ENCODE data around the gene NAALADL2. TPM values are rescaled to one million over a fixed set of nuclear protein-coding genes. Genes with fewer than 3 reads are reported as not detected.

The NAALADL2 gene
- polyA plus RNA-seq, 3 donors, result not detected

- TF ChIP-seq CTCF (IDR thresholded peaks at IDR 0.05), result no peak
- Mint-ChIP-seq H3K9me3 (peaks cover 9 to 29% (median 12%) of the 10 kb centered on the region in 7 donors), H3K27me3 (ENCODE audit: low read depth in 3 of 3) (peaks cover 0 to 3% (median 0%) of the 10 kb centered on the region in 3 donors), H3K27ac (no peak overlapping the region), H3K4me3 (no peak overlapping the region), H3K36me3 (no peaks in the 10 kb centered on the region), H3K4me1 (no peaks in the 10 kb centered on the region)
- H4K20me1 ChIP-seq (ENCODE audit: insufficient read depth, low read length), result no peaks in the 10 kb centered on the region
- no peaks in the 10 kb centered on the region for H3K36me3 ChIP-seq (replicated peaks in 1 of 2; ENCODE audit: control insufficient read depth in 1 of 2, insufficient read depth in 2 of 2, low read length in 2 of 2)
- no peak overlapping the region for H3K4me2 ChIP-seq (replicated peaks; ENCODE audit: extremely low read depth, low read length, poor library complexity, severe bottlenecking)
- H3K9ac ChIP-seq (ENCODE audit: insufficient read depth, low read length, poor library complexity, severe bottlenecking), result no peak overlapping the region
- intact Hi-C loops (cut with micrococcal nuclease), result no loop called here
- no peak overlapping the region for H2AFZ ChIP-seq (ENCODE audit: insufficient read depth, low read depth, low read length, poor library complexity, severe bottlenecking)
- H3K79me2 ChIP-seq (ENCODE audit: insufficient read depth, low read length), result no peaks in the 10 kb centered on the region
- WGBS (ENCODE audit: insufficient coverage), result 95% methylated on average over 8 of the region's 13 CpGs
- DNase-seq, result no peak
- H3K4me3 ChIP-seq (replicated peaks in 1 of 3; ENCODE audit: low read depth in 2 of 3, low read length in 3 of 3), result no peak overlapping the region
- peaks cover 19 to 40% of the 10 kb centered on the region in 2 donors for H3K9me3 ChIP-seq (replicated peaks in 1 of 2; ENCODE audit: control insufficient read depth in 1 of 2, insufficient read depth in 1 of 2, low read length in 2 of 2)
- no peaks in the 10 kb centered on the region for H3K27me3 ChIP-seq (ENCODE audit: control insufficient read depth in 2 of 2, insufficient read depth in 2 of 2, low read length in 2 of 2)
- no peak overlapping the region for H3K27ac ChIP-seq (ENCODE audit: low read depth in 1 of 2, low read length in 2 of 2)
- H3K4me1 ChIP-seq (ENCODE audit: control insufficient read depth in 1 of 2, insufficient read depth in 2 of 2, low read length in 2 of 2), result no peaks in the 10 kb centered on the region
Measured at GRCh38 chr3:175620093-175620492, 761.0 kb downstream of the NAALADL2 start.

- intact Hi-C loops (cut with micrococcal nuclease), result no loop called here
- Histone ChIP-seq H3K36me3 (replicated peaks in 1 of 2; ENCODE audit: control insufficient read depth in 1 of 2, insufficient read depth in 2 of 2, low read length in 2 of 2) (no peaks in the 10 kb centered on the region), H3K79me2 (ENCODE audit: insufficient read depth, low read length) (no peaks in the 10 kb centered on the region), H4K20me1 (ENCODE audit: insufficient read depth, low read length) (no peaks in the 10 kb centered on the region), H3K4me2 (replicated peaks; ENCODE audit: extremely low read depth, low read length, poor library complexity, severe bottlenecking) (no peak overlapping the region), H3K9me3 (replicated peaks in 1 of 2; ENCODE audit: control insufficient read depth in 1 of 2, insufficient read depth in 1 of 2, low read length in 2 of 2) (peaks cover 19 to 38% of the 10 kb centered on the region in 2 donors), H3K27me3 (ENCODE audit: control insufficient read depth in 2 of 2, insufficient read depth in 2 of 2, low read length in 2 of 2) (no peaks in the 10 kb centered on the region), H2AFZ (ENCODE audit: insufficient read depth, low read depth, low read length, poor library complexity, severe bottlenecking) (no peak overlapping the region), H3K9ac (ENCODE audit: insufficient read depth, low read length, poor library complexity, severe bottlenecking) (no peak overlapping the region), H3K27ac (ENCODE audit: low read depth in 1 of 2, low read length in 2 of 2) (no peak overlapping the region), H3K4me1 (ENCODE audit: control insufficient read depth in 1 of 2, insufficient read depth in 2 of 2, low read length in 2 of 2) (no peaks in the 10 kb centered on the region), H3K4me3 (replicated peaks in 1 of 3; ENCODE audit: low read depth in 2 of 3, low read length in 3 of 3) (no peak overlapping the region)
- Mint-ChIP-seq H3K27me3 (ENCODE audit: low read depth in 3 of 3) (peaks cover 0 to 3% (median 0%) of the 10 kb centered on the region in 3 donors), H3K27ac (no peak overlapping the region), H3K4me1 (no peaks in the 10 kb centered on the region), H3K4me3 (no peak overlapping the region), H3K9me3 (peaks cover 9 to 29% (median 12%) of the 10 kb centered on the region in 7 donors), H3K36me3 (no peaks in the 10 kb centered on the region)
- no peak for TF ChIP-seq CTCF (IDR thresholded peaks at IDR 0.05)
- WGBS (ENCODE audit: insufficient coverage), result 91% methylated on average over 12 of the region's 12 CpGs
- DNase-seq, result no peak
Measured at GRCh38 chr3:175620532-175620931, 761.4 kb downstream of the NAALADL2 start.

Measured in CD14-positive monocyte (primary cell).